WERI-Rb-1 (cell line): Measurements from ENCODE around the gene TEX19.
A peak's percentile ranks its signal among the peaks of the same experiment; 100 is the strongest.

ENCODE experiments used
- DNase-seq: peaks from one replicate; pipeline ENCODE4 v3.0.0-alpha.2; 2020
- H3K27ac ChIP-seq: fragments of 250-450 bp; sonication (Bioruptor Pico); 2 replicates; pipeline ENCODE4 v1.5.1; 2020; ENCODE audit warnings: mild to moderate bottlenecking, moderate library complexity
- H3K27me3 ChIP-seq: fragments of 250-450 bp; sonication (Bioruptor Pico); 2 replicates; pipeline ENCODE4 v1.5.1; 2021; ENCODE audit warnings: mild to moderate bottlenecking, low read depth, moderate library complexity; ENCODE audit not compliant: insufficient read depth, severe bottlenecking
- H3K36me3 ChIP-seq: fragments of 250-450 bp; sonication (Bioruptor Pico); 2 replicates; pipeline ENCODE4 v1.5.1; 2020; ENCODE audit warnings: mild to moderate bottlenecking, moderate library complexity
- H3K4me3 ChIP-seq: 2 replicates; pipeline ENCODE4 v1.5.1; 2011; ENCODE audit warnings: low read depth, mild to moderate bottlenecking, control low read depth, low read length
- H3K9me3 ChIP-seq: fragments of 250-450 bp; sonication (Bioruptor Pico); 2 replicates; pipeline ENCODE4 v1.5.1; 2021; ENCODE audit warnings: mild to moderate bottlenecking, moderate library complexity; ENCODE audit not compliant: severe bottlenecking
- CTCF ChIP-seq: IDR thresholded peaks from 2 replicates; pipeline ENCODE4 v1.5.1; 2011; ENCODE audit warnings: low read depth, mild to moderate bottlenecking, control low read depth, inconsistent platforms, low read length

Gene TEX19

GRCh38 chr17:82330322-82331239 lies 28.5 kb upstream of the TEX19 start:
- peak; percentile 53 for DNase-seq
- Histone ChIP-seq H3K27me3 (no peaks in the 10 kb centered on the region), H3K36me3 (no peaks in the 10 kb centered on the region), H3K9me3 (no peaks in the 10 kb centered on the region), H3K27ac (no peak overlapping the region), H3K4me3 (no peak overlapping the region)
- no peak for TF ChIP-seq CTCF

DNA sequence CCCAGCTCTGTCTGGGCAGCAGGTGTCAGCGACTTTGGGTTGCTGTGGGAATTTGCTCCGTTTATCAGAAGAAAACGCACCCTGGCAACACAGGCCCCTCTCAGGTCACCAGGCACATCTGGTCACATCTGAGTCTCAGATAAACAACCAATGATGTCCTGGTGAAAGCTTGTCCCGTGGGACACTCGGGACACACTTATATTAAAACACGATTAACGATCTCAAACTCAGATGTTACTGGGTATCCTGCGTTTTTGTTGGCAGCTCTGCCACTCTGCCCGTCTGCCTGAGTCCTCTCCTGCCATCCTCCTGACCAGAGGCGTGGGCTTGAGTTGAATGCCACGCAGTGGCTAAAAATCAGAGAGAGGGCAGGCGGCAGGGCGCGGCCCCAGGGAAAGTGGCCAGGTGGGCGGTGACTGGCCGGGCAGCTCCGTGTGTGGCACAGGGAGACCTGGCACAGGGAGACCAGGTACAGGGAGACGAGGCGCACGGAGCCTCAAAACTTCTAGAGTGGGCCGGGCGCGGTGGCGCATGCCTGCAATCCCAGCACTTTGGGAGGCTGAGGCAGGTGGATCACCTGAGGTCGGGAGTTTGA lies 27.6 kb upstream of the TEX19 start:
- no peak overlapping the region for H3K4me3 ChIP-seq
- H3K9me3 ChIP-seq = no peaks in the 10 kb centered on the region
- no peak overlapping the region for H3K27ac ChIP-seq
- TF ChIP-seq CTCF = no peak
- DNase-seq = no peak
- H3K27me3 ChIP-seq = no peaks in the 10 kb centered on the region
- no peaks in the 10 kb centered on the region for H3K36me3 ChIP-seq

DNA sequence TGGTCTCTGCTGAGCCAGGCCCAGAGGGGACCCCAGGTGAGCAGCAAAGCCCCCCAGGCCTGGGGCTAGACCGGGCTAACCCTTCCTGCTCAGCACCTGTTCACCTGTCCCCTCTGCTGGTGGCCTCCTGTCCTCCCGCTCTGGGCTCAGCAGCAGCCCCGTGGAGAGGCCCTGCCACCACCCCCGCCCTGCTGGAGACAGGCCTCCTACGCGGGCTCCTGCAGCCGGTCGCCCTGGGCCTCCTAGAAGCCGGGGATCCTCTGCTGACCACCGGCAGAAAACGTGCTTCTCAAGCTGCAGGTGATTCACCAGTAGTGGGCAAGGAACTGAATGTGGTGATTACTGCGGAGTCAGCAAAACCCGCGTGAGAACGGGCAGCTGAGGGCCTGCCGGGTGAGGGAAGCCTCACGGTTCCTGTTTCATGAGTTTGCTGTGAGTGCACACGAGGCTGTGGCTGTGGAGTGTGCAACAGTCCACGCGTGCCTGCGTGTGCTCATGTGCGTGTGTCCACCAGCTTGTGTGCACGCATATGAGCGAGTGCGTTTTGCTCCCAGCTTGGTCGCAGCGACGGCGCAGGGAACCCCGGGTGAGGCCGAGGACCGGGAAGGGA lies 26.3 kb upstream of the TEX19 start:
- Histone ChIP-seq H3K36me3 (no peaks in the 10 kb centered on the region), H3K27ac (no peak overlapping the region), H3K4me3 (no peak overlapping the region), H3K27me3 (no peaks in the 10 kb centered on the region), H3K9me3 (no peaks in the 10 kb centered on the region)
- 0 out of 2 replicates have a peak, but pooled peaks have one; percentile 24 for TF ChIP-seq CTCF
- DNase-seq = no peak

GRCh38 chr17:82333279-82334171 lies 25.5 kb upstream of the TEX19 start, which contains the start of gene SECTM1:
Gene SECTM1 (minus strand): TSS chr17:82333766. CDS start chr17:82327240, 6,526 bp downstream.
- no peak within 1 kb of the TSS for H3K27ac ChIP-seq
- no peaks in the 10 kb centered on the region for H3K9me3 ChIP-seq
- H3K27me3 ChIP-seq = no peaks in the 10 kb centered on the region
- no peak for TF ChIP-seq CTCF
- DNase-seq = no peak
- no peaks in the 10 kb centered on the region for H3K36me3 ChIP-seq
- H3K4me3 ChIP-seq = no peak within 1 kb of the TSS

GRCh38 chr17:82334204-82334621 lies 24.8 kb upstream of the TEX19 start:
- no peaks in the 10 kb centered on the region for H3K9me3 ChIP-seq
- H3K27ac ChIP-seq = no peak overlapping the region
- H3K27me3 ChIP-seq = no peaks in the 10 kb centered on the region
- DNase-seq = no peak
- no peaks in the 10 kb centered on the region for H3K36me3 ChIP-seq
- no peak for TF ChIP-seq CTCF
- no peak overlapping the region for H3K4me3 ChIP-seq
